ENCODE measurements around the gene TFF3. TPM values are rescaled to one million over a fixed set of nuclear protein-coding genes. Genes with fewer than 3 reads are reported as not detected.
A peak's percentile ranks its signal among the peaks of the same experiment; 100 is the strongest.

TFF3 gene
- total RNA-seq, 4 donors from 2014 or later, result 178 to 1,063 (median 636) TPM

- no peaks in the 10 kb centered on the region for H3K36me3 ChIP-seq
- no peak overlapping the region for H3K27ac ChIP-seq
- peak in 1 of 3 donors; percentile 22 for DNase-seq
- no peaks in the 10 kb centered on the region for H3K9me3 ChIP-seq
- H3K4me1 ChIP-seq, result no peaks in the 10 kb centered on the region
- TF ChIP-seq POLR2A (IDR thresholded peaks at IDR 0.05) (no peak), CTCF (IDR thresholded peaks at IDR 0.05) (no peak)
- H3K27me3 ChIP-seq, result no peaks in the 10 kb centered on the region
- H3K4me3 ChIP-seq, result no peak overlapping the region
Measured at GRCh38 chr21:42350318-42350910, 35.2 kb upstream of the TFF3 start.

- H3K27ac ChIP-seq, result no peak overlapping the region
- H3K36me3 ChIP-seq, result no peaks in the 10 kb centered on the region
- TF ChIP-seq CTCF (IDR thresholded peaks at IDR 0.05) (no peak), POLR2A (IDR thresholded peaks at IDR 0.05) (no peak)
- H3K27me3 ChIP-seq, result no peaks in the 10 kb centered on the region
- H3K9me3 ChIP-seq, result no peaks in the 10 kb centered on the region
- peak in 1 of 3 donors; percentile 25 for DNase-seq
- H3K4me3 ChIP-seq, result no peak overlapping the region
- no peaks in the 10 kb centered on the region for H3K4me1 ChIP-seq
Measured at GRCh38 chr21:42349420-42350317, 34.5 kb upstream of the TFF3 start.

GRCh38 chr21:42348762-42349161, 33.6 kb upstream of the TFF3 start:
- Histone ChIP-seq H3K27me3 (no peaks in the 10 kb centered on the region), H3K36me3 (no peaks in the 10 kb centered on the region), H3K27ac (no peak overlapping the region), H3K4me3 (no peak overlapping the region), H3K4me1 (no peaks in the 10 kb centered on the region), H3K9me3 (no peaks in the 10 kb centered on the region)
- DNase-seq, result no peak
- TF ChIP-seq POLR2A (IDR thresholded peaks at IDR 0.05) (no peak), CTCF (IDR thresholded peaks at IDR 0.05) (no peak)

- no peak for DNase-seq
- no peak overlapping the region for H3K27ac ChIP-seq
- no peaks in the 10 kb centered on the region for H3K36me3 ChIP-seq
- H3K4me1 ChIP-seq, result no peaks in the 10 kb centered on the region
- H3K27me3 ChIP-seq, result no peaks in the 10 kb centered on the region
- TF ChIP-seq CTCF (IDR thresholded peaks at IDR 0.05) (no peak), POLR2A (IDR thresholded peaks at IDR 0.05) (no peak)
- H3K9me3 ChIP-seq, result no peaks in the 10 kb centered on the region
- no peak overlapping the region for H3K4me3 ChIP-seq
Measured at GRCh38 chr21:42347601-42348327, 32.6 kb upstream of the TFF3 start.

- Histone ChIP-seq H3K27ac (no peak overlapping the region), H3K4me1 (no peaks in the 10 kb centered on the region), H3K27me3 (no peaks in the 10 kb centered on the region), H3K4me3 (no peak overlapping the region), H3K36me3 (no peaks in the 10 kb centered on the region), H3K9me3 (no peaks in the 10 kb centered on the region)
- no peak for TF ChIP-seq CTCF (IDR thresholded peaks at IDR 0.05)
- no peak for TF ChIP-seq POLR2A (IDR thresholded peaks at IDR 0.05)
- DNase-seq, result no peak
Measured at GRCh38 chr21:42346866-42347600, 31.8 kb upstream of the TFF3 start.

Data from Peyer's patch (tissue), 4 donors.